GM23338 (cell line): ENCODE data around the gene CCDC137. TPM values are rescaled to one million over a fixed set of nuclear protein-coding genes. Genes with fewer than 3 reads are reported as not detected.

Source experiments
- ATAC-seq: fragments of 200-7000 bp; cut with Tn5 transposase; 3 replicates; pipeline ENCODE4 v1.9.1; 2020
- DNase-seq: peaks from one replicate; pipeline ENCODE4 v3.0.0-alpha.2; 2015; ENCODE audit warnings: low spot score
- H2AFZ ChIP-seq: fragments of 200-600 bp; sonication (generic); 2 replicates; pipeline ENCODE4 v1.8.0; 2016; ENCODE audit warnings: antibody characterized with exemption, mild to moderate bottlenecking, moderate library complexity
- H3F3A ChIP-seq: fragments of 200-600 bp; sonication (generic); replicated peaks from 2 replicates; pipeline ENCODE4 v1.8.0; 2017; ENCODE audit warnings: antibody characterized with exemption, mixed run types, low read depth
- H3K27ac ChIP-seq: fragments of 200-600 bp; sonication (generic); 2 replicates; pipeline ENCODE4 v1.6.1; 2016; ENCODE audit warnings: low read depth
- H3K27me3 ChIP-seq: fragments of 200-600 bp; sonication (generic); 2 replicates; pipeline ENCODE4 v1.8.0; 2016; ENCODE audit warnings: mild to moderate bottlenecking, mixed run types, moderate library complexity; ENCODE audit not compliant: insufficient read depth
- H3K36me3 ChIP-seq: fragments of 200-600 bp; sonication (generic); 2 replicates; pipeline ENCODE4 v1.8.0; 2016; ENCODE audit warnings: mild to moderate bottlenecking; ENCODE audit not compliant: insufficient read depth
- H3K4me1 ChIP-seq: fragments of 200-600 bp; sonication (generic); 2 replicates; pipeline ENCODE4 v1.8.0; 2016; ENCODE audit warnings: mild to moderate bottlenecking, moderate library complexity; ENCODE audit not compliant: insufficient read depth
- H3K4me2 ChIP-seq: fragments of 200-600 bp; sonication (generic); 2 replicates; pipeline ENCODE4 v1.7.1; 2017; ENCODE audit warnings: mixed run types
- H3K4me3 ChIP-seq: fragments of 200-600 bp; sonication (generic); 2 replicates; pipeline ENCODE4 v1.6.1; 2016; ENCODE audit warnings: mixed run types
- H3K79me2 ChIP-seq: fragments of 200-600 bp; sonication (generic); replicated peaks from 2 replicates; pipeline ENCODE4 v1.8.0; 2017; ENCODE audit warnings: mild to moderate bottlenecking; ENCODE audit not compliant: insufficient read depth
- H3K9me2 ChIP-seq: fragments of 200-600 bp; sonication (generic); 2 replicates; pipeline ENCODE4 v1.8.0; 2017; ENCODE audit not compliant: insufficient read depth
- H4K20me1 ChIP-seq: fragments of 200-600 bp; sonication (generic); replicated peaks from 2 replicates; pipeline ENCODE4 v1.8.0; 2017; ENCODE audit warnings: mild to moderate bottlenecking; ENCODE audit not compliant: insufficient read depth
- H3K27ac Mint-ChIP-seq: 2 replicates; pipeline ENCODE4 v1.8.0; 2020; ENCODE audit warnings: inconsistent platforms, mild to moderate bottlenecking, moderate library complexity, mixed read lengths
- H3K27me3 Mint-ChIP-seq: 3 replicates; pipeline ENCODE4 v1.8.0; 2022; ENCODE audit warnings: low read depth, mild to moderate bottlenecking, moderate library complexity, mixed read lengths, inconsistent platforms; ENCODE audit not compliant: insufficient read depth, poor library complexity
- H3K36me3 Mint-ChIP-seq: 3 replicates; pipeline ENCODE4 v1.8.0; 2021; ENCODE audit warnings: low read depth, mild to moderate bottlenecking, inconsistent platforms, moderate library complexity, mixed read lengths
- H3K4me1 Mint-ChIP-seq: 3 replicates; pipeline ENCODE4 v1.8.0; 2020; ENCODE audit warnings: mild to moderate bottlenecking, inconsistent platforms, mixed read lengths
- H3K4me3 Mint-ChIP-seq: 3 replicates; pipeline ENCODE4 v1.8.0; 2021; ENCODE audit warnings: moderate library complexity, mild to moderate bottlenecking, inconsistent platforms, mixed read lengths
- H3K9me3 Mint-ChIP-seq: 3 replicates; pipeline ENCODE4 v1.8.0; 2020; ENCODE audit warnings: moderate library complexity, mild to moderate bottlenecking, inconsistent platforms, mixed read lengths
- CTCF ChIP-seq, 2 experiments: fragments of 200-600 bp in 1 of 2; sonication (generic) in 1 of 2; conservative IDR thresholded peaks; 2 replicates each; pipeline versions ENCODE4 v1.5.1 to v1.6.1; 2016 to 2017; ENCODE audit warnings: antibody characterized with exemption in 2 of 2, low read depth in 2 of 2, mild to moderate bottlenecking in 2 of 2, moderate library complexity in 1 of 2
- EZH2 ChIP-seq: fragments of 200-600 bp; sonication (generic); IDR thresholded peaks from one replicate; pipeline ENCODE4 v1.8.0; 2017; ENCODE audit warnings: antibody characterized with exemption, mild to moderate bottlenecking, low read depth; ENCODE audit not compliant: unreplicated experiment
- EZH2phosphoT487 ChIP-seq: fragments of 200-600 bp; sonication (generic); IDR thresholded peaks from one replicate; pipeline ENCODE4 v1.8.1; 2018; ENCODE audit warnings: antibody characterized with exemption; ENCODE audit not compliant: unreplicated experiment
- REST ChIP-seq: IDR thresholded peaks from one replicate; pipeline ENCODE4 v1.6.1; 2018; ENCODE audit warnings: antibody characterized with exemption; ENCODE audit not compliant: unreplicated experiment
- ZNF462 ChIP-seq: fragments of 250-450 bp; sonication (Bioruptor Pico); IDR thresholded peaks from 2 replicates; pipeline ENCODE4 v1.5.0; 2020; ENCODE audit warnings: mild to moderate bottlenecking, moderate library complexity
- polyA plus RNA-seq: library from polyadenylated mRNA; unstranded; fragments of >200 nt; fragmentation: Nextera tagmentation; extraction: Ambion mirVana; gene quantifications from 2 replicates; pipeline ENCODE4 v1.2.1, GENCODE V29; 2016
- total RNA-seq: library from RNA; depleted of rRNA; stranded (reverse); fragments of >200 nt; shearing (Covaris generic); gene quantifications from 2 replicates; pipeline ENCODE4 v1.2.3, GENCODE V29; 2014

The CCDC137 gene
- total and polyA plus RNA-seq, 2 experiments from 2014 or later: 26.1 to 73.4 TPM

- H3K27me3 Mint-ChIP-seq: peaks cover 8% of the 10 kb centered on the region
- no peak overlapping the region for H3K4me3 ChIP-seq
- no peaks in the 10 kb centered on the region for H3K36me3 ChIP-seq
- H3K4me2 ChIP-seq: no peak overlapping the region
- H3K4me3 Mint-ChIP-seq: no peak overlapping the region
- no peaks in the 10 kb centered on the region; the same call in 2 of the 3 replicates for H3K9me3 Mint-ChIP-seq
- H3K27ac Mint-ChIP-seq: no peak overlapping the region
- ATAC-seq (no peak), DNase-seq (no peak)
- peaks cover 13% of the 10 kb centered on the region for H3K79me2 ChIP-seq
- H2AFZ ChIP-seq: no peak overlapping the region
- peaks cover 15% of the 10 kb centered on the region for H3K4me1 Mint-ChIP-seq
- TF ChIP-seq EZH2: no peak
- TF ChIP-seq ZNF462 (CRISPR knock-in tag): no peak
- no peak for TF ChIP-seq CTCF (conservative IDR thresholded peaks at IDR 0.05; ENCODE audit: low read depth in 2 of 2)
- TF ChIP-seq REST: no peak
- no peak for TF ChIP-seq EZH2phosphoT487
- no peaks in the 10 kb centered on the region for H4K20me1 ChIP-seq
- no peaks in the 10 kb centered on the region for H3K27me3 ChIP-seq
- H3K27ac ChIP-seq: no peak overlapping the region
- peaks cover 9% of the 10 kb centered on the region; the same call in 1 of the 2 replicates for H3K4me1 ChIP-seq
- peaks cover 7% of the 10 kb centered on the region; the same call in 1 of the 2 replicates for H3F3A ChIP-seq
- H3K9me2 ChIP-seq: no peaks in the 10 kb centered on the region
- peaks cover 8% of the 10 kb centered on the region for H3K36me3 Mint-ChIP-seq
Observed at GRCh38 chr17:81716674-81716996, 50.1 kb downstream of the CCDC137 start.
